Panc1 (cell line): ENCODE results near the gene RSPO3. TPM values are rescaled to one million over a fixed set of nuclear protein-coding genes. Genes with fewer than 3 reads are reported as not detected.

Source experiments
- ATAC-seq: fragments of 200-7000 bp; cut with Tn5 transposase; 2 replicates; pipeline ENCODE4 v1.9.1; 2020; ENCODE audit warnings: mild to moderate bottlenecking, moderate library complexity
- BruUV-seq: library from RNA; stranded (reverse); fragments of 400-500 nt; replicated peaks from 2 replicates; lab custom pipeline; 2021; lab: Mats Ljungman, UMichigan
- CTCF ChIA-PET: fragments of 300-600 bp; sonication (Branson Sonifier 250); formaldehyde crosslinking; loops from one replicate; lab custom pipeline; 2022; ENCODE audit warnings: antibody characterized with exemption; lab: Charles Lee
- POLR2A ChIA-PET: fragments of 300-600 bp; sonication (Branson Sonifier 250); formaldehyde crosslinking; loops from one replicate; lab custom pipeline; 2022; ENCODE audit warnings: antibody characterized with exemption; lab: Charles Lee
- DNase-seq: peaks from one replicate; pipeline ENCODE4 v3.0.0-alpha.2; 2010; ENCODE audit warnings: low read depth, low spot score
- H3K27ac ChIP-seq: 2 replicates; pipeline ENCODE4 v1.5.1; 2011; ENCODE audit warnings: mild to moderate bottlenecking, low read length, inconsistent platforms
- H3K27me3 ChIP-seq: fragments of 200-500 bp; sonication (Bioruptor generic); 2 replicates; pipeline ENCODE4 v1.6.0; 2014; ENCODE audit warnings: low read length, inconsistent platforms; ENCODE audit not compliant: control insufficient read depth, insufficient read depth
- H3K36me3 ChIP-seq: fragments of 200-500 bp; sonication (Bioruptor generic); 2 replicates; pipeline ENCODE4 v1.5.1; 2014; ENCODE audit warnings: inconsistent platforms, mild to moderate bottlenecking, low read length, moderate library complexity; ENCODE audit not compliant: control insufficient read depth, insufficient read depth
- H3K4me1 ChIP-seq: 2 replicates; pipeline ENCODE4 v1.5.1; 2011; ENCODE audit warnings: inconsistent platforms, mild to moderate bottlenecking, low read length, moderate library complexity; ENCODE audit not compliant: control insufficient read depth, insufficient read depth
- H3K4me3 ChIP-seq, 2 experiments: 2 replicates each; pipeline ENCODE4 v1.5.1; 2011 to 2012; ENCODE audit warnings: low read depth in 2 of 2, low read length in 2 of 2, mild to moderate bottlenecking in 2 of 2, inconsistent platforms in 1 of 2, moderate library complexity in 1 of 2
- H3K9me3 ChIP-seq: fragments of 200-500 bp; sonication (Bioruptor generic); 2 replicates; pipeline ENCODE4 v1.5.1; 2014; ENCODE audit warnings: low read depth, mild to moderate bottlenecking, inconsistent platforms, low read length, moderate library complexity; ENCODE audit not compliant: control insufficient read depth, insufficient read depth
- POLR2AphosphoS5 ChIP-seq: IDR thresholded peaks from 2 replicates; pipeline ENCODE4 v1.6.1; 2012; ENCODE audit warnings: mild to moderate bottlenecking, low read depth, low read length, moderate library complexity
- SIN3A ChIP-seq: IDR thresholded peaks from 2 replicates; pipeline ENCODE4 v1.6.1; 2012; ENCODE audit warnings: low read depth, mild to moderate bottlenecking, low read length, moderate library complexity, borderline replicate concordance; ENCODE audit not compliant: insufficient read depth
- TCF7L2 ChIP-seq: IDR thresholded peaks from 2 replicates; pipeline ENCODE4 v1.6.1; 2011; ENCODE audit warnings: mild to moderate bottlenecking, low read depth, low read length, inconsistent platforms
- in situ Hi-C: cut with HindIII; loops from 2 replicates; pipeline ENCODE4 v1.10.0; 2016; ENCODE audit warnings: low sequenced_read_pairs, low pct_unique_long_range_greater_than_20kb
- intact Hi-C: fragments of 100-400 bp; cut with micrococcal nuclease; formaldehyde crosslinking; loops from one replicate; pipeline ENCODE4 v1.10.0; 2022; ENCODE audit not compliant: unreplicated experiment
- total RNA-seq: library from RNA; stranded (reverse); gene quantifications from one replicate; pipeline ENCODE4 v1.2.1, GENCODE V29; 2021; ENCODE audit not compliant: unreplicated experiment
- TF ChIP-seq, protein P1 (sequence below), 2 experiments: IDR thresholded peaks; 2 replicates each; pipeline ENCODE4 v1.6.1; 2011 to 2012; ENCODE audit warnings: low read depth in 2 of 2, control low read depth in 1 of 2, low read length in 1 of 2, mild to moderate bottlenecking in 1 of 2, moderate library complexity in 1 of 2; ENCODE audit not compliant: insufficient read depth in 1 of 2
- TF ChIP-seq, protein P2 (sequence below): fragments of 450-650 bp; IDR thresholded peaks from 2 replicates; pipeline ENCODE4 v1.5.1; 2017; ENCODE audit warnings: mild to moderate bottlenecking

The RSPO3 gene
- total RNA-seq, 1 experiment from 2014 or later, result not detected

DNA sequence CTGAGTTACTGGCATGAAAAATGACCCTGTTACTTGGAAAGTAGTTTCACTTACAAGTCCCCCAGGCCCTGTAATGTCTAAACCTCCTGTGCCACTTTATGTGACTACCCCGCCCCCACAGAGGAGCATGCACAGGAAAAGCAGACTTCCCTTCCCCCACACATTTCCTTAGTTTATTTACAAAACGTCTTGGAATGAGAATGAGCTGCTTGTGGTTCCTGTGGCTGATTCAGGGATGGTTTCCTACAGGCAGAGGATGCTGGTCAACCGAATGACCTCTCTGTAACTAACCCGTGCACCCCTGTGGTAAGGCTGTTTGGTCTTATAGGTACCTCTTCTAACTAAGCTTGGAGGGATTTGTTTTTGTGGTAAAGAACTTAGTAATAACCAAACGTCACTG is 28.5 kb downstream of the RSPO3 start:
- intact Hi-C loops, result no loop called here
- Histone ChIP-seq H3K9me3 (no peaks in the 10 kb centered on the region), H3K27ac (no peak overlapping the region), H3K36me3 (no peaks in the 10 kb centered on the region), H3K27me3 (peaks cover 5% of the 10 kb centered on the region; the same call in 1 of the 2 replicates), H3K4me1 (no peaks in the 10 kb centered on the region), H3K4me3 (no peak overlapping the region)
- ChIA-PET POLR2A (no interaction called here), CTCF (no interaction called here)
- BruUV-seq, result no TSS peak
- DNase-seq (no peak), ATAC-seq (no peak)
- TF ChIP-seq TCF7L2, result no peak
- in situ Hi-C loops, result no loop called here

DNA sequence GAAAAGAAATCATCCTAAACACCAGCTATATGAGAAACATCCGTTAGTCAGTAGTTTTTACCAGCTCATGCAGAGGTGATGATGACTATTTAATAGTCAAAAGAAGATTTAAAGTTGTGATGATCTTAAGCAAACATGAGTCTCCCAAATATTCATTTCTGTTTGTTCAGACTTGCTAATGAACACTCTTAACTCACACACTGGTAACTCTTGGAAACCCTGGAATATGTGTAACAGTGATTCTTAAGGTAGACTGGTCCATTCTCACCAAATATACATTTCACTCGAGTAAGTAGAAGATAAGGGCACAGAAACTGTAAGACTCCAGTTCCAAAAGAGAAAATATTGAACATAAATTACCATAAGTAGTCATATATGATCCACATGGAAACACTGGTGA is 29.1 kb downstream of the RSPO3 start:
- DNase-seq (no peak), ATAC-seq (no peak)
- Histone ChIP-seq H3K4me1 (no peaks in the 10 kb centered on the region), H3K27ac (no peak overlapping the region), H3K4me3 (no peak overlapping the region), H3K36me3 (no peaks in the 10 kb centered on the region), H3K27me3 (peaks cover 9% of the 10 kb centered on the region; the same call in 1 of the 2 replicates), H3K9me3 (no peaks in the 10 kb centered on the region)
- ChIA-PET CTCF (no interaction called here), POLR2A (no interaction called here)
- TF ChIP-seq POLR2AphosphoS5 (no peak), SIN3A (no peak), TCF7L2 (no peak)
- TF ChIP-seq, protein P1, sequence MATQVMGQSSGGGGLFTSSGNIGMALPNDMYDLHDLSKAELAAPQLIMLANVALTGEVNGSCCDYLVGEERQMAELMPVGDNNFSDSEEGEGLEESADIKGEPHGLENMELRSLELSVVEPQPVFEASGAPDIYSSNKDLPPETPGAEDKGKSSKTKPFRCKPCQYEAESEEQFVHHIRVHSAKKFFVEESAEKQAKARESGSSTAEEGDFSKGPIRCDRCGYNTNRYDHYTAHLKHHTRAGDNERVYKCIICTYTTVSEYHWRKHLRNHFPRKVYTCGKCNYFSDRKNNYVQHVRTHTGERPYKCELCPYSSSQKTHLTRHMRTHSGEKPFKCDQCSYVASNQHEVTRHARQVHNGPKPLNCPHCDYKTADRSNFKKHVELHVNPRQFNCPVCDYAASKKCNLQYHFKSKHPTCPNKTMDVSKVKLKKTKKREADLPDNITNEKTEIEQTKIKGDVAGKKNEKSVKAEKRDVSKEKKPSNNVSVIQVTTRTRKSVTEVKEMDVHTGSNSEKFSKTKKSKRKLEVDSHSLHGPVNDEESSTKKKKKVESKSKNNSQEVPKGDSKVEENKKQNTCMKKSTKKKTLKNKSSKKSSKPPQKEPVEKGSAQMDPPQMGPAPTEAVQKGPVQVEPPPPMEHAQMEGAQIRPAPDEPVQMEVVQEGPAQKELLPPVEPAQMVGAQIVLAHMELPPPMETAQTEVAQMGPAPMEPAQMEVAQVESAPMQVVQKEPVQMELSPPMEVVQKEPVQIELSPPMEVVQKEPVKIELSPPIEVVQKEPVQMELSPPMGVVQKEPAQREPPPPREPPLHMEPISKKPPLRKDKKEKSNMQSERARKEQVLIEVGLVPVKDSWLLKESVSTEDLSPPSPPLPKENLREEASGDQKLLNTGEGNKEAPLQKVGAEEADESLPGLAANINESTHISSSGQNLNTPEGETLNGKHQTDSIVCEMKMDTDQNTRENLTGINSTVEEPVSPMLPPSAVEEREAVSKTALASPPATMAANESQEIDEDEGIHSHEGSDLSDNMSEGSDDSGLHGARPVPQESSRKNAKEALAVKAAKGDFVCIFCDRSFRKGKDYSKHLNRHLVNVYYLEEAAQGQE (IDR thresholded peaks at IDR 0.05; ENCODE audit: insufficient read depth in 1 of 2, low read depth in 2 of 2, low read length in 1 of 2), result no peak
- TF ChIP-seq, protein P2, sequence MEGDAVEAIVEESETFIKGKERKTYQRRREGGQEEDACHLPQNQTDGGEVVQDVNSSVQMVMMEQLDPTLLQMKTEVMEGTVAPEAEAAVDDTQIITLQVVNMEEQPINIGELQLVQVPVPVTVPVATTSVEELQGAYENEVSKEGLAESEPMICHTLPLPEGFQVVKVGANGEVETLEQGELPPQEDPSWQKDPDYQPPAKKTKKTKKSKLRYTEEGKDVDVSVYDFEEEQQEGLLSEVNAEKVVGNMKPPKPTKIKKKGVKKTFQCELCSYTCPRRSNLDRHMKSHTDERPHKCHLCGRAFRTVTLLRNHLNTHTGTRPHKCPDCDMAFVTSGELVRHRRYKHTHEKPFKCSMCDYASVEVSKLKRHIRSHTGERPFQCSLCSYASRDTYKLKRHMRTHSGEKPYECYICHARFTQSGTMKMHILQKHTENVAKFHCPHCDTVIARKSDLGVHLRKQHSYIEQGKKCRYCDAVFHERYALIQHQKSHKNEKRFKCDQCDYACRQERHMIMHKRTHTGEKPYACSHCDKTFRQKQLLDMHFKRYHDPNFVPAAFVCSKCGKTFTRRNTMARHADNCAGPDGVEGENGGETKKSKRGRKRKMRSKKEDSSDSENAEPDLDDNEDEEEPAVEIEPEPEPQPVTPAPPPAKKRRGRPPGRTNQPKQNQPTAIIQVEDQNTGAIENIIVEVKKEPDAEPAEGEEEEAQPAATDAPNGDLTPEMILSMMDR, result no peak
- in situ Hi-C loops, result no loop called here
- no TSS peak for BruUV-seq
- intact Hi-C loops, result no loop called here

DNA sequence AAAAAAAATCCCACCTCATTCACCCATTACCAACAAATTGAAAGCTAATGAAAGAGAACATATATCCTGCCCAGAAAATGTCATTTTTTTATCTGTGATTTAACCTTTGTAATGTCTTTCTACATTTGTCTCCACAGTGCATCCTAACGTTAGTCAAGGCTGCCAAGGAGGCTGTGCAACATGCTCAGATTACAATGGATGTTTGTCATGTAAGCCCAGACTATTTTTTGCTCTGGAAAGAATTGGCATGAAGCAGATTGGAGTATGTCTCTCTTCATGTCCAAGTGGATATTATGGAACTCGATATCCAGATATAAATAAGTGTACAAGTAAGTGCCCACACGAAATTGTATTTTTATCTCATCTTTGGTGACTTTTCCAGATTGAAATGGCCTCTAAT is 30.0 kb downstream of the RSPO3 start:
- DNase-seq (no peak), ATAC-seq (no peak)
- ChIA-PET POLR2A (no interaction called here), CTCF (no interaction called here)
- no peaks in the 10 kb centered on the region for H3K4me1 ChIP-seq
- H3K27me3 ChIP-seq, result peaks cover 17% of the 10 kb centered on the region
- intact Hi-C loops, result no loop called here
- no peaks in the 10 kb centered on the region for H3K36me3 ChIP-seq
- H3K9me3 ChIP-seq, result no peaks in the 10 kb centered on the region
- in situ Hi-C loops, result no loop called here
- no peak overlapping the region for H3K27ac ChIP-seq
- TF ChIP-seq POLR2AphosphoS5 (no peak), TCF7L2 (no peak), SIN3A (no peak)
- TF ChIP-seq, protein P1 (IDR thresholded peaks at IDR 0.05; ENCODE audit: insufficient read depth in 1 of 2, low read depth in 2 of 2, low read length in 1 of 2), result no peak
- TF ChIP-seq, protein P2, result no peak
- no TSS peak for BruUV-seq
- no peak overlapping the region for H3K4me3 ChIP-seq
